Psoas muscle (tissue), 8 donors: ENCODE results near the gene KRTCAP2. TPM values are rescaled to one million over a fixed set of nuclear protein-coding genes. Genes with fewer than 3 reads are reported as not detected.

ENCODE experiments used
- ATAC-seq, 4 donors: fragments of 200-7000 bp; cut with Tn5 transposase; one replicate each; pipeline ENCODE4 v1.9.1; 2020; ENCODE audit warnings: moderate library complexity in 3 of 4, mild to moderate bottlenecking in 2 of 4
- DNase-seq, 2 donors: peaks; one replicate each; pipeline ENCODE4 v3.0.0-alpha.2; 2020
- H3K27ac ChIP-seq: fragments of 200-600 bp; one replicate; pipeline ENCODE4 v1.8.0; 2022
- H3K27me3 ChIP-seq, 3 donors: fragments of 200-600 bp in 1 of 3; one replicate each; pipeline versions ENCODE4 v1.6.1 to v1.8.0; 2013 to 2022; ENCODE audit warnings: low read length in 2 of 3, mild to moderate bottlenecking in 2 of 3, moderate library complexity in 1 of 3; ENCODE audit not compliant: insufficient read depth in 3 of 3
- H3K36me3 ChIP-seq, 2 donors: fragments of 200-600 bp in 1 of 2; one replicate each; pipeline versions ENCODE4 v1.6.1 to v1.8.0; 2013 to 2022; ENCODE audit warnings: low read depth in 1 of 2, mild to moderate bottlenecking in 1 of 2, moderate library complexity in 1 of 2; ENCODE audit not compliant: insufficient read depth in 1 of 2
- H3K4me1 ChIP-seq: fragments of 200-600 bp; one replicate; pipeline ENCODE4 v1.8.0; 2022
- H3K4me3 ChIP-seq: fragments of 200-600 bp; one replicate; pipeline ENCODE4 v1.8.0; 2022; ENCODE audit warnings: mild to moderate bottlenecking
- H3K9me3 ChIP-seq: fragments of 200-600 bp; one replicate; pipeline ENCODE4 v1.8.0; 2022
- CTCF ChIP-seq: fragments of 200-600 bp; IDR thresholded peaks from one replicate; pipeline ENCODE4 v1.8.0; 2022; ENCODE audit warnings: antibody characterized with exemption
- WGBS, 3 donors: extraction: QIAGEN DNeasy Blood & Tissue Kit; methylation state at CpG; one replicate each; pipeline versions ENCODE4 v1.1.6 to v1.1.7; 2013; 5-methylcytosine and 5-hydroxymethylcytosine counted together
- intact Hi-C, 2 donors: fragments of 100-400 bp; cut with DNase I; formaldehyde crosslinking; loops; one replicate each; pipeline versions ENCODE4 v1.11.0 to v1.14.2; 2022
- polyA plus RNA-seq, 3 donors: library from polyadenylated mRNA; stranded (reverse); fragments of 200-250 nt; gene quantifications; one replicate each; pipeline ENCODE4 v1.2.3, GENCODE V29; 2013
- total RNA-seq, 4 donors: library from RNA; stranded (reverse); fragmentation: NEBNext Ultra II Directional in 2 of 4; extraction: Animal tissue kit (Norgen Biotek cat#: 25700) in 2 of 4; gene quantifications; one replicate each; pipeline versions ENCODE4 v1.2.1 to v1.2.4, GENCODE V29; 2021 to 2023
- donor health status: healthy with polysubstance abuse.
- donor health status: DM: no; HTN: no; CAD: no; lungs with moderate emphysema.
- donor health status: Bipolar disorder and iron deficiency.
- donor health status: healthy.
- donor health status: DM: yes; HTN: yes; CAD: no.
- donor health status: DM: no; HTN: no; CAD: no.
- donor health status: DM: no; HTN: no; CAD: no.
- donor health status: DM: yes; HTN: yes; CAD: no.

The KRTCAP2 gene
- total and polyA plus RNA-seq, 7 donors = 115 to 171 (median 137) TPM

DNA sequence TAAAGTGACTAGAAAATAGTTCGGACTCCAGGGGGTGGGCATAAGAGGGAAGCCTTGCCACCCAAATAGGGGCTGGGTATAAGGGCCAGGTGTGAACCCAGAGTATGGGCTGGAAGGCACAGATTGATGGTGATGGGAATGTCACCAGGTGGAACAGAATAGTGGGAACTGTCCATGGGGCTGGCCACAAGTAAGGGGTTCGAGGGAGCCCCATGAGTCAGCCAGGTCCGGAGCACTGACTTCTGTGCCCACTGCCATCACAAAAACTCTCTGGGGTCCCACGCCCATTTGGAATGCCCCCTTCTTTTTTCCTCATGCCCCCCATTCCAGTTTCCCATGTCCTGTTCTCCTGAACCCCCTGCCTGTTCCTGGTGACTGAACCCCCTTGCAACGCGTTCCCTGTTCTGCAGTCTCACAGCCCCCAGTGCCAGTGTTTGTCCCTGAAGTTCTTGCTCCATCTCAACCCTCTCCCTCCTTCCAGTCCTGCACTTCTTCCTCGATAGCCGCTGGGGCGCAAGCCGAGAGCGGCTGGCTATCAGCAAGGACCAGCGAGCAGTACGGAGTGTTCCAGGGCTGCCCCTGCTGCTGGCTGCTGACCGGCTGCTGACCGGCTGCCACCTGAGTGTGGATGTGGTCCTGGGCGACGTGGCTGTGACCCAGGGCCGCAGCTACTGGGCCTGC, 8.4 kb upstream of the KRTCAP2 start:
- peaks cover 10% of the 10 kb centered on the region for H3K4me1 ChIP-seq
- DNase-seq = no peak
- no peak overlapping the region for H3K4me3 ChIP-seq
- H3K27me3 ChIP-seq = no peaks in the 10 kb centered on the region
- H3K27ac ChIP-seq = no peak overlapping the region
- WGBS, 3 donors = 89 to 92% (median 92%) methylated on average over 17 to 18 of the region's 18 CpGs
- intact Hi-C loops = no loop called here
- ATAC-seq = no peak
- H3K9me3 ChIP-seq = no peaks in the 10 kb centered on the region
- no peaks in the 10 kb centered on the region for H3K36me3 ChIP-seq
- TF ChIP-seq CTCF = no peak

DNA sequence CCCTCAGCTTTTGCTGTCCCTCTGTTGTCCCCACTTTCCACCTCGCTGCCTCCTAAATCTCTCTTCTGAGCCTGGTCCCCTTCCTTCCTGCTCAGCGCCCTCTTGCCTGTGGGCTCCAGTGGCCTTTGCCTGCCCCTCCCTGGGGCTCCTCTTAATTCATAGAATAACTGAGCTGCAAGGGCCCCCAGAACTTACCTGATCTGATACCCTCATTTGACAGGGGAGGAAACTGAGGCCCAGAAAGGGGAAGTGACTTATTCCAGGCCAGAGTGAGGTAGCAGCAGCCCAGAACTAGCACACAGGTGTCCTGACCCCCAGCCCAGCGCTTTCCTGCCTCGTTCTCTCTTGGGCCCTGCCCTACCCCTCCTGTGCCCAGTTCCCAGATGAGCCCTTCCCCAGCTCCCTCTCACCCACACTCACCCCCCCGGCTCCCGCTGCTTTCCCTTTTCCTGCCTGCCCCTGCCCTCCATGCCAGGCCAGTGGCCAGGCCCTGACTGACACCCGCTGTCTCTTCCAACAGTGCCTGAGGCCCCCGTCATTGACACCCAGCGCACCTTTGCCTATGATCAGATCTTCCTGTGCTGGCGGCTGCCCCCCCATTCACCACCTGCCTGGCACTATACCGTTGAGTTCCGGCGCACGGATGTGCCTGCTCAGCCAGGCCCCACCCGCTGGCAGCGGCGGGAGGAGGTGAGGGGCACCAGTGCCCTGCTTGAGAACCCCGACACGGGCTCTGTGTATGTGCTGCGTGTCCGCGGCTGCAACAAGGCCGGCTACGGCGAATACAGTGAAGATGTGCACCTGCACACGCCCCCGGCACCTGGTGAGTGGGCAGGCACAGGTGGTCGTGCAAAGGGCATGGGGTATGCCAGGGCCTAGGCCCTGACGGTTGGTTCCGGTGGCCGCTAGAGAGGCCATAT, 6.3 kb upstream of the KRTCAP2 start:
- Histone ChIP-seq H3K27me3 (peaks cover 0 to 8% (median 5%) of the 10 kb centered on the region in 3 donors), H3K9me3 (no peaks in the 10 kb centered on the region), H3K27ac (no peak overlapping the region), H3K36me3 (no peaks in the 10 kb centered on the region), H3K4me3 (no peak overlapping the region), H3K4me1 (no peaks in the 10 kb centered on the region)
- intact Hi-C loops = loop anchor here (5.0 kb wide), 1 partner anchor 48 kb away; no protein-coding TSS in a partner anchor
- ATAC-seq (no peak), DNase-seq (peak in 1 of 2 donors; percentile 31)
- WGBS, 3 donors = 91 to 95% (median 94%) methylated on average over 29 to 31 of the region's 31 CpGs
- TF ChIP-seq CTCF = no peak

GRCh38 chr1:155178441-155179111, 5.5 kb upstream of the KRTCAP2 start:
- Histone ChIP-seq H3K27me3 (peaks cover 0 to 13% (median 10%) of the 10 kb centered on the region in 3 donors), H3K4me3 (no peak overlapping the region), H3K4me1 (no peaks in the 10 kb centered on the region), H3K36me3 (no peaks in the 10 kb centered on the region), H3K9me3 (no peaks in the 10 kb centered on the region), H3K27ac (no peak overlapping the region)
- intact Hi-C loops = loop anchor here (5.0 kb wide), 1 partner anchor 49 kb away; no protein-coding TSS in a partner anchor
- ATAC-seq (no peak), DNase-seq (peak in 1 of 2 donors; percentile 51)
- TF ChIP-seq CTCF = no peak
- 80 to 88% (median 83%) methylated on average over 26 to 30 of the region's 30 CpGs for WGBS, 3 donors

DNA sequence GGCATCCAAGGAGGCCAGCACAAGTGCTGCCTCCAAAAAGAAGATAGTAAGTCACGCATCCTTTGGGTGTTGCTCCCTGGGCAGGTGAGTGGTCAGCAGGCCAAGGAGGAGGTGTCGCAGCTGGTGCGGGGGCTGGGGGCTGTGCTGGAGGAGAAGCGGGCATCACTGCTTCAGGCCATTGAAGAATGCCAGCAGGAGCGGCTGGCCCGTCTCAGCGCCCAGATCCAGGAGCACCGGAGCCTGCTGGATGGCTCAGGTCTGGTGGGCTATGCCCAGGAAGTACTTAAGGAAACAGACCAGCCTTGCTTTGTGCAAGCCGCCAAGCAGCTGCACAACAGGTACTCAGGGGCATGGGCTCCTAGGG, 4.8 kb upstream of the KRTCAP2 start:
- Histone ChIP-seq H3K4me3 (no peak overlapping the region), H3K36me3 (no peaks in the 10 kb centered on the region)
- intact Hi-C loops = loop anchor here (5.0 kb wide), 1 partner anchor 49 kb away; no protein-coding TSS in a partner anchor

More for the DNA sequence above, 4.8 kb upstream of the KRTCAP2 start:
- WGBS, 3 donors = 92 to 95% (median 95%) methylated on average over 9 of the region's 9 CpGs
- ATAC-seq (no peak), DNase-seq (no peak)
- no peaks in the 10 kb centered on the region for H3K4me1 ChIP-seq
- H3K9me3 ChIP-seq = no peaks in the 10 kb centered on the region
- H3K27me3 ChIP-seq = peaks cover 0 to 13% (median 10%) of the 10 kb centered on the region in 3 donors
- TF ChIP-seq CTCF = no peak
- no peak overlapping the region for H3K27ac ChIP-seq
